BE2C (cell line): ENCODE results near the gene AKR1D1.
"Not testable (repeated sequence)": the region's sequence is repeated elsewhere in the genome, so short reads cannot be mapped to it uniquely, and the experiment has no call there.

ENCODE experiments used
- DNase-seq: peaks from one replicate; pipeline ENCODE4 v3.0.0-alpha.2; 2020
- H3K27me3 ChIP-seq: fragments of 250-450 bp; sonication (Bioruptor Pico); 2 replicates; pipeline ENCODE4 v1.5.1; 2020; ENCODE audit warnings: mild to moderate bottlenecking
- H3K36me3 ChIP-seq: fragments of 250-450 bp; sonication (Bioruptor Pico); 2 replicates; pipeline ENCODE4 v1.5.1; 2020; ENCODE audit warnings: mild to moderate bottlenecking
- H3K4me1 ChIP-seq: fragments of 250-450 bp; sonication (Bioruptor Pico); 2 replicates; pipeline ENCODE4 v1.5.1; 2020
- H3K4me3 ChIP-seq: 2 replicates; pipeline ENCODE4 v1.5.1; 2011; ENCODE audit warnings: low read depth, low read length
- H3K9me3 ChIP-seq: fragments of 250-450 bp; sonication (Bioruptor Pico); 2 replicates; pipeline ENCODE4 v1.5.1; 2020
- CTCF ChIP-seq: IDR thresholded peaks from 2 replicates; pipeline ENCODE4 v1.5.1; 2012; ENCODE audit warnings: mild to moderate bottlenecking, low read depth, low read length

The AKR1D1 gene

GRCh38 chr7:138075350-138075749 lies 909 bp upstream of the AKR1D1 start:
- Histone ChIP-seq H3K9me3 (no peaks in the 10 kb centered on the region; the same call in 1 of the 2 replicates), H3K4me3 (no peak overlapping the region), H3K27me3 (no peaks in the 10 kb centered on the region), H3K36me3 (no peaks in the 10 kb centered on the region), H3K4me1 (peaks cover 10% of the 10 kb centered on the region)
- TF ChIP-seq CTCF: no peak
- no peak for DNase-seq

GRCh38 chr7:138075786-138076185 lies 473 bp upstream of the AKR1D1 start:
- peaks cover 10% of the 10 kb centered on the region for H3K4me1 ChIP-seq
- H3K9me3 ChIP-seq, H3K4me3 ChIP-seq, H3K36me3 ChIP-seq, DNase-seq, H3K27me3 ChIP-seq: not testable (repeated sequence)

- no peak for TF ChIP-seq CTCF
- Histone ChIP-seq H3K4me3 (no peak overlapping the region), H3K4me1 (peaks cover 10% of the 10 kb centered on the region), H3K9me3 (no peaks in the 10 kb centered on the region), H3K27me3 (no peaks in the 10 kb centered on the region), H3K36me3 (no peaks in the 10 kb centered on the region)
- DNase-seq: no peak
Observed at GRCh38 chr7:138077809-138078208, 1.6 kb downstream of the AKR1D1 start.

- H3K27me3 ChIP-seq: no peaks in the 10 kb centered on the region
- no peak for DNase-seq
- no peaks in the 10 kb centered on the region for H3K9me3 ChIP-seq
- no peaks in the 10 kb centered on the region for H3K36me3 ChIP-seq
- H3K4me1 ChIP-seq: peaks cover 10% of the 10 kb centered on the region
- no peak overlapping the region for H3K4me3 ChIP-seq
- TF ChIP-seq CTCF: no peak
Observed at GRCh38 chr7:138079137-138079536, 2.9 kb downstream of the AKR1D1 start.

GRCh38 chr7:138081868-138082267 lies 5.6 kb downstream of the AKR1D1 start:
- peaks cover 10% of the 10 kb centered on the region for H3K4me1 ChIP-seq
- H3K4me3 ChIP-seq: no peak overlapping the region
- no peaks in the 10 kb centered on the region for H3K36me3 ChIP-seq
- DNase-seq: no peak
- no peak for TF ChIP-seq CTCF
- no peaks in the 10 kb centered on the region for H3K9me3 ChIP-seq
- H3K27me3 ChIP-seq: no peaks in the 10 kb centered on the region

- DNase-seq: no peak
- H3K36me3 ChIP-seq: no peaks in the 10 kb centered on the region
- H3K4me3 ChIP-seq: no peak overlapping the region
- H3K4me1 ChIP-seq: no peaks in the 10 kb centered on the region
- H3K9me3 ChIP-seq: no peaks in the 10 kb centered on the region
- TF ChIP-seq CTCF: no peak
- no peaks in the 10 kb centered on the region for H3K27me3 ChIP-seq
Observed at GRCh38 chr7:138083859-138084258, 7.6 kb downstream of the AKR1D1 start.
